HS-5 (cell line): ENCODE results near the gene RIN1.
A peak's percentile ranks its signal among the peaks of the same experiment; 100 is the strongest.
"Not testable (repeated sequence)": the region's sequence is repeated elsewhere in the genome, so short reads cannot be mapped to it uniquely, and the experiment has no call there.

Experiments used
- DNase-seq: peaks from one replicate; pipeline ENCODE4 v3.0.0-alpha.2; 2012; ENCODE audit warnings: low read depth

RIN1 gene

GRCh38 chr11:66317723-66318599 lies 18.3 kb downstream of the RIN1 start:
- no peak for DNase-seq

- no peak for DNase-seq
These were observed 18.9 kb downstream of the RIN1 start for GRCh38 chr11:66317322-66317722.

GRCh38 chr11:66316849-66317251 lies 19.4 kb downstream of the RIN1 start, which contains the start of gene CD248:
Gene CD248, minus strand, starts transcription at chr11:66317044. Its CDS starts 17 bp downstream, at chr11:66317027.
- DNase-seq: no peak

- DNase-seq: no peak
These were observed 20.1 kb downstream of the RIN1 start for GRCh38 chr11:66315921-66316811.

- DNase-seq: no peak
These were observed 20.7 kb downstream of the RIN1 start for GRCh38 chr11:66315498-66315885.

- DNase-seq: no peak
These were observed 21.4 kb downstream of the RIN1 start for GRCh38 chr11:66314561-66315497.

- no peak for DNase-seq
These were observed 22.1 kb downstream of the RIN1 start for GRCh38 chr11:66314186-66314501.

GRCh38 chr11:66313321-66314185 lies 22.7 kb downstream of the RIN1 start:
- DNase-seq: no peak

GRCh38 chr11:66312549-66313320 lies 23.5 kb downstream of the RIN1 start:
- peak; percentile 93 for DNase-seq

GRCh38 chr11:66311965-66312548 lies 24.2 kb downstream of the RIN1 start:
- DNase-seq: peak; percentile 86

- no peak for DNase-seq
These were observed 24.7 kb downstream of the RIN1 start for GRCh38 chr11:66311470-66311964.

GRCh38 chr11:66310803-66311440 lies 25.3 kb downstream of the RIN1 start:
- not testable (repeated sequence) for DNase-seq

GRCh38 chr11:66310324-66310723 lies 25.9 kb downstream of the RIN1 start:
- DNase-seq: no peak

- DNase-seq: no peak
These were observed 26.8 kb downstream of the RIN1 start for GRCh38 chr11:66309475-66309874.

- DNase-seq: no peak
These were observed 33.6 kb downstream of the RIN1 start for GRCh38 chr11:66302656-66303055.

- DNase-seq: no peak
These were observed 37.0 kb downstream of the RIN1 start for GRCh38 chr11:66299186-66299585.

- no peak for DNase-seq
These were observed 38.6 kb downstream of the RIN1 start for GRCh38 chr11:66297610-66298009.

GRCh38 chr11:66294626-66295620 lies 41.3 kb downstream of the RIN1 start:
- no peak for DNase-seq
